ENCODE data around the gene FHAD1.

FHAD1 gene

DNA sequence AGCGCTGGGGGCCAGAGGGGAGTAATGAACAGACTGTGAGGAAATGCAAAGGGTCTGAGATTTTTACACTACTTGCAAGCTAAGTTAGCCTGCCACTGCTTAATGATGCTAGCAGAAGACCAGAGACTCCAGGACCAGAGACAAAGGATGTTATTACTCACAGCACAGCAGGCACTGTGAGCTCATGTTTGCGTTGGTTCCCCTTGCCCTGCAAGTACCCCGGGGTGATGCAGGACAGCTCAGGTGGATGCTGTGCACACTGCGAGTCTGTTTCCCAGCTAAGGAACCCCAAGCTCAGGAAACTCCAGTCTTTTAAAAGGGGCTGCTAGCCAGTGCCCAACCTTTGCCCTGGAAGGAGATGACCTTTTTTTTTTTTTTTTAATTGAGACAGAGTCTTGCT, 1.2 kb downstream of the FHAD1 start:
- Histone ChIP-seq H3K9me3 (ENCODE audit: insufficient read depth, low read length) (no peaks in the 10 kb centered on the region), H4K20me1 (ENCODE audit: insufficient read depth, low read length) (no peaks in the 10 kb centered on the region), H3K27ac (ENCODE audit: low read length) (no peak overlapping the region), H3K27me3 (ENCODE audit: low read depth, low read length) (peaks cover 11% of the 10 kb centered on the region; the same call in 1 of the 2 replicates), H3K9ac (ENCODE audit: low read length) (no peak overlapping the region), H3K36me3 (replicated peaks; ENCODE audit: low read depth, low read length) (no peaks in the 10 kb centered on the region), H2AFZ (ENCODE audit: low read depth, low read length) (no peak overlapping the region), H3K4me3 (ENCODE audit: low read length) (no peak overlapping the region), H3K79me2 (ENCODE audit: low read length) (no peaks in the 10 kb centered on the region), H3K4me2 (ENCODE audit: low read length) (no peak overlapping the region), H3K4me1 (ENCODE audit: low read length) (peaks cover 12% of the 10 kb centered on the region)
- TF ChIP-seq, protein P1, sequence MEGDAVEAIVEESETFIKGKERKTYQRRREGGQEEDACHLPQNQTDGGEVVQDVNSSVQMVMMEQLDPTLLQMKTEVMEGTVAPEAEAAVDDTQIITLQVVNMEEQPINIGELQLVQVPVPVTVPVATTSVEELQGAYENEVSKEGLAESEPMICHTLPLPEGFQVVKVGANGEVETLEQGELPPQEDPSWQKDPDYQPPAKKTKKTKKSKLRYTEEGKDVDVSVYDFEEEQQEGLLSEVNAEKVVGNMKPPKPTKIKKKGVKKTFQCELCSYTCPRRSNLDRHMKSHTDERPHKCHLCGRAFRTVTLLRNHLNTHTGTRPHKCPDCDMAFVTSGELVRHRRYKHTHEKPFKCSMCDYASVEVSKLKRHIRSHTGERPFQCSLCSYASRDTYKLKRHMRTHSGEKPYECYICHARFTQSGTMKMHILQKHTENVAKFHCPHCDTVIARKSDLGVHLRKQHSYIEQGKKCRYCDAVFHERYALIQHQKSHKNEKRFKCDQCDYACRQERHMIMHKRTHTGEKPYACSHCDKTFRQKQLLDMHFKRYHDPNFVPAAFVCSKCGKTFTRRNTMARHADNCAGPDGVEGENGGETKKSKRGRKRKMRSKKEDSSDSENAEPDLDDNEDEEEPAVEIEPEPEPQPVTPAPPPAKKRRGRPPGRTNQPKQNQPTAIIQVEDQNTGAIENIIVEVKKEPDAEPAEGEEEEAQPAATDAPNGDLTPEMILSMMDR (IDR thresholded peaks at IDR 0.05; ENCODE audit: low read depth, low read length) = no peak
- TF ChIP-seq EZH2phosphoT487 (IDR thresholded peaks at IDR 0.05; ENCODE audit: low read depth) = no peak

DNA sequence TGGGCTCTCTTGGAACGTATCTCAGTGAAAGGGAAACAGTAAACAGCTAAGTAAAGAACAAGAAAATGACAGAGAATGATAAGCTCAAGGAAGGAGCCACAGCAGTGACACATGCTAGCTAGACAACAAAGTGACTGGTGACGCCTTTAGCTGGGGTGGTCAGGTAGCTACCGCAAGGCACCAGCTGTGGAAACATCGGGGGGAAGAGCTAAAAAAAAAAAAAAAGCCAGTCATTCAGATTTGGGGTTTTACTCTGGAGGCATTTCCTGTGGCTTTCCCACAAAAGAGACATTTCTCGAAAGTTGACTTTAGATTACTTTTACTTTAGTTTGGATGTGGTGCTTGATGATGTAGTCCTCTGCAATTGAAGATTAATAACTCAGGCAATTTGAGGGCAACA, 2.1 kb downstream of the FHAD1 start:
- TF ChIP-seq, protein P1 (IDR thresholded peaks at IDR 0.05; ENCODE audit: low read depth, low read length) = no peak
- TF ChIP-seq EZH2phosphoT487 (IDR thresholded peaks at IDR 0.05; ENCODE audit: low read depth) = no peak
- Histone ChIP-seq H4K20me1 (ENCODE audit: insufficient read depth, low read length) (no peaks in the 10 kb centered on the region), H3K9ac (ENCODE audit: low read length) (no peak overlapping the region), H3K36me3 (replicated peaks; ENCODE audit: low read depth, low read length) (no peaks in the 10 kb centered on the region), H3K9me3 (ENCODE audit: insufficient read depth, low read length) (no peaks in the 10 kb centered on the region), H3K79me2 (ENCODE audit: low read length) (no peaks in the 10 kb centered on the region), H3K27ac (ENCODE audit: low read length) (no peak overlapping the region), H3K4me3 (ENCODE audit: low read length) (no peak overlapping the region), H2AFZ (ENCODE audit: low read depth, low read length) (no peak overlapping the region), H3K4me2 (ENCODE audit: low read length) (no peak overlapping the region), H3K27me3 (ENCODE audit: low read depth, low read length) (peaks cover 15% of the 10 kb centered on the region; the same call in 1 of the 2 replicates), H3K4me1 (ENCODE audit: low read length) (peaks cover 4% of the 10 kb centered on the region)

DNA sequence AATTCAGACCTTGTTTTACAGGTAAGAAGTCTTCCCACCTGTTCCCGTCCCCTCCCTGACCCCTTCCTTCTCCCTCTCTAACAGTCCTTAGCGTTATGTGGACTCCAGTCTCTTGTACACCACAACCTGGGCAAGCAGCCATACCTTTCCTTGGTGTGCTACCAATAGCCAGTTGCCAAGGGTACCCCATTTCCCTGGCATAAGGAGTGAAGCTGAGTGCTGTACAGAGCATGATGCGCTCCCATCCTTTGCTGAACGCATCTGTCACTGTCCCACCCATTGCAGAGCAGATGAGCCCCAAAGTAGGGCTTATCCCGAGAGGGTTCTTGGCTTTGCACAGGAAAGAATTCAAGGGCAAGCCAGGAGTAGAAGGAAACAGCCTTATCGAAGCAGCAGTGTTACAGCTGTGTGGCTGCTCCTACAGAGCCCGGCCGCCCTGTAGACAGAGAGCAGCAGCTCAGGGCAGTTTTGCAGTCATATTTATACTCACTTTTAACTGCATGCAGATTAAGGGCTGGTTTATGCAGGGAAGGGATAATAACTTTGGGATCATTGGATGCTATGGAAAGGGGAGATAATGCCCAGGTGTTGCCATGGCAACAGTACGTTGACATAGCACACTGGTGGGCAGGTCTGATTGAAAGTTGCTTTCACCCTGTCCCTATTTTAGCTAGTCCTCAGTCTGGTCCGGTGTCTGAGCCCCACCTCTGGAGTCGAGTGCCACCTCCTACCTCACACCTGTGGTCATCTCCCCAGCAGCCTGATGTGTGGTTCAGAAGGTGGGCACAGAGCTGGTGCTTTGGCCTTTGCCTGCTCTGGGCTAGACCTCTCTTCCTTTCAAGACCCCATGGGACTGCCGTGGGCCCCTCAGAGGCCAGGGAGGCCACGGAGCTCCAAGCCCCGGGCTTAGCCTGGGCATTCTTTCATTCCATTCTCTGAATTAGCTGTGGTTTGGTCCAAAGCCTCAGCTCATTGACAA, 5.1 kb downstream of the FHAD1 start:
- Histone ChIP-seq H4K20me1 (ENCODE audit: insufficient read depth, low read length) (no peaks in the 10 kb centered on the region), H3K4me1 (ENCODE audit: low read length) (no peaks in the 10 kb centered on the region), H3K79me2 (ENCODE audit: low read length) (no peaks in the 10 kb centered on the region), H3K4me2 (ENCODE audit: low read length) (no peak overlapping the region), H2AFZ (ENCODE audit: low read depth, low read length) (no peak overlapping the region), H3K9ac (ENCODE audit: low read length) (no peak overlapping the region), H3K9me3 (ENCODE audit: insufficient read depth, low read length) (no peaks in the 10 kb centered on the region), H3K27me3 (ENCODE audit: low read depth, low read length) (peaks cover 24% of the 10 kb centered on the region), H3K27ac (ENCODE audit: low read length) (no peak overlapping the region), H3K36me3 (replicated peaks; ENCODE audit: low read depth, low read length) (no peaks in the 10 kb centered on the region), H3K4me3 (ENCODE audit: low read length) (no peak overlapping the region)
- no peak for TF ChIP-seq EZH2phosphoT487 (IDR thresholded peaks at IDR 0.05; ENCODE audit: low read depth)
- TF ChIP-seq, protein P1 (IDR thresholded peaks at IDR 0.05; ENCODE audit: low read depth, low read length) = no peak

DNA sequence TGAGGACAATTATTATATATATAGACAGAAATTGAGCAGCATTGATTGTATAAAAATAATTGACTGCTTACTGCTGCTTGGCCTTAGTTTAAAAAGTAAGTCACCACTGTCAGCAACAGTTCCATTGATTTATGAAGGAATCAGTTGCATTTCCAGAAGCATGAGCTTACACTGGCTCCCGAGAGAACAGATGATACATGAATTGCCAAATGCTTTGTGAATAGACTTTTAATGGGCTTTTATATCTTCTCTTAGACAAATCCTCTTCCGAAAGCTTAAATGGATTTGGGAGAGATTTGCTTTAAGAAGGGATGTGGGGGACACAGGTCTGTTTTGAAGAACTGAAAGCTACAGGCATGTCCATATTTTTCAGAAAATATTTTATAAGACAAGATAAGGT, 7.5 kb downstream of the FHAD1 start:
- Histone ChIP-seq H3K79me2 (ENCODE audit: low read length) (no peaks in the 10 kb centered on the region), H3K4me1 (ENCODE audit: low read length) (peaks cover 4% of the 10 kb centered on the region; the same call in 1 of the 2 replicates), H4K20me1 (ENCODE audit: insufficient read depth, low read length) (no peaks in the 10 kb centered on the region), H2AFZ (ENCODE audit: low read depth, low read length) (no peak overlapping the region), H3K9ac (ENCODE audit: low read length) (no peak overlapping the region), H3K4me2 (ENCODE audit: low read length) (no peak overlapping the region), H3K9me3 (ENCODE audit: insufficient read depth, low read length) (no peaks in the 10 kb centered on the region), H3K36me3 (replicated peaks; ENCODE audit: low read depth, low read length) (no peaks in the 10 kb centered on the region), H3K4me3 (ENCODE audit: low read length) (no peak overlapping the region), H3K27me3 (ENCODE audit: low read depth, low read length) (peaks cover 30% of the 10 kb centered on the region), H3K27ac (ENCODE audit: low read length) (no peak overlapping the region)
- no peak for TF ChIP-seq EZH2phosphoT487 (IDR thresholded peaks at IDR 0.05; ENCODE audit: low read depth)
- TF ChIP-seq, protein P1 (IDR thresholded peaks at IDR 0.05; ENCODE audit: low read depth, low read length) = no peak
